ENCODE results near the gene POF1B.

POF1B gene

GRCh38 chrX:85378461-85378860 is 1.0 kb downstream of the POF1B start:
- no peak overlapping the region for H3K4me3 ChIP-seq (ENCODE audit: low read depth, low read length)
- DNase-seq (ENCODE audit: low read depth), result no peak
- TF ChIP-seq CTCF (IDR thresholded peaks at IDR 0.05; ENCODE audit: control insufficient read depth, extremely low read depth, insufficient read depth), result no peak

GRCh38 chrX:85375333-85375738 is 4.1 kb downstream of the POF1B start:
- no peak for DNase-seq (ENCODE audit: low read depth)
- no peak overlapping the region for H3K4me3 ChIP-seq (ENCODE audit: low read depth, low read length)
- TF ChIP-seq CTCF (IDR thresholded peaks at IDR 0.05; ENCODE audit: control insufficient read depth, extremely low read depth, insufficient read depth), result no peak

DNA sequence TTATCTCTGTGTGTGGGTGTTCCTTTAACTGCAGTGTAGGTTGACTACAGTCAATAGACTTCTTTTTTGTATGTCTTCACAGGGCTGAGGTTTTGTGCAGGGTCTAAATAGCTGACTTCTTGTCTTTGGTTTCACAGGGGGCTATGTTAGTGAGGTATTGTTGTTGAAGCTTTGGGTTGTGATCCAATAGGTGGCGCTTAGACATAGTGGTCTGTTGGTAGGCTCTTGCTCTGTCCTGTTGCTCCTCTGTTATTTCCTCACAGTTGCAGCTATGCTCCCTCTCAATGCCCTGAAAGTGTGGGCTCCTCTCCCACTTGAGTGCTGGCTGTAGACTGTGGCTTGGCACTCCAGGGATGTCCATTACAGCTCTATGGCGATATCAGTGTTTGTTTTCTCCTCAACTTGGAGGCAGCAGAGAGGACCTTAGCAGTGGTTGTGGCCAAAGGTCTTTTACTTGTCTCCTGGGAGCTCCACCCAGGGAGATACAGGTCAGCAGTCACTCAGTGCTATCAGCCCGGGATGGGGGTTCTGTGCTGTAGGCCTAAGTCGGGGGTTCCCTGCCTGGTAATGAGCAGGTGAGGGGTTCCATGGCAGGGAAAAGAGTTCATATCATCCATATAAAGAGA is 14.0 kb downstream of the POF1B start:
- TF ChIP-seq CTCF (IDR thresholded peaks at IDR 0.05; ENCODE audit: control insufficient read depth, extremely low read depth, insufficient read depth), result no peak
- H3K4me3 ChIP-seq (ENCODE audit: low read depth, low read length), result no peak overlapping the region
- no peak for DNase-seq (ENCODE audit: low read depth)

- TF ChIP-seq CTCF (IDR thresholded peaks at IDR 0.05; ENCODE audit: control insufficient read depth, extremely low read depth, insufficient read depth), result no peak
- DNase-seq (ENCODE audit: low read depth), result no peak
Observed at GRCh38 chrX:85359051-85359450, 20.4 kb downstream of the POF1B start.

DNA sequence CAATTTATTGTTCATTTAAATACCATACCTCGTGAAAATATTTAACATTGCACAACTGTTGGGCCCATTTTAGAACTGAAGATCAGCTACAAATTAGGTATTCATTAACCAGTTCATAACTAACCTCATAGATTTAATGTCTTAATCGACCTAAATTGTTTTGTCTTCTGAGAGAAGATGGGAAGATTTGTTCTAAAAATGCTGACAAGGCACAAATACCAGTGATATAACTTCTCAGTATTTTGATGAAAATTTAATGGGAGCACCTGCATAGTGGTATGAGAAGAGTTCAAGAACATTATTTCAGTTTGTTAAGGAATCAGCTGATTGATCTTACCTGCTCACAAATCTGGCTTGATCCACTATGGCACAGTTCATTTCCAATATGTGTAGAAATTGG is 33.9 kb downstream of the POF1B start:
- DNase-seq (ENCODE audit: low read depth), result no peak
- no peak for TF ChIP-seq CTCF (IDR thresholded peaks at IDR 0.05; ENCODE audit: control insufficient read depth, extremely low read depth, insufficient read depth)
- no peak overlapping the region for H3K4me3 ChIP-seq (ENCODE audit: low read depth, low read length)

More at GRCh38 chrX:85359051-85359450, 20.4 kb downstream of the POF1B start:
- no peak overlapping the region for H3K4me3 ChIP-seq (ENCODE audit: low read depth, low read length)

DNA sequence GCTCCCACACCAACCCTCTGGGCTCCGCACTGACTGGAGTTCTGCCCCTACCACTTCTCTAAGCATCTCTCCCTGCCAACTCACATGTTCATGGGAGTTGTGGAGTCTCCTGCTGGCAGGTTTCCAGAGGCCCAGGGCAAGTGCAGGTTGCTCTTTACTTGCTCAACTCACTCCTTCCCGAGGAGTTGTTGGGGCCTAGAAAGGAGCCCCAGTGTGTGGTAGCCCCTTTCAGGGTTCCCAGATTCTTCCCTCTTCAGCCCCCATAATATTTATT is 52.5 kb downstream of the POF1B start:
- DNase-seq (ENCODE audit: low read depth), result no peak
- TF ChIP-seq CTCF (IDR thresholded peaks at IDR 0.05; ENCODE audit: control insufficient read depth, extremely low read depth, insufficient read depth), result no peak
- no peak overlapping the region for H3K4me3 ChIP-seq (ENCODE audit: low read depth, low read length)

Measured in LNCaP clone FGC (cell line).